ENCODE measurements around the gene TM7SF2. TPM values are rescaled to one million over a fixed set of nuclear protein-coding genes. Genes with fewer than 3 reads are reported as not detected.
A peak's percentile ranks its signal among the peaks of the same experiment; 100 is the strongest.

The TM7SF2 gene
- total and polyA plus RNA-seq, 2 of the 13 experiments (the other 11 are each of a cell fraction or from before 2014, with no cell fraction given) = 56.0 to 66.9 TPM

- no peak for TF ChIP-seq ZNF790 (CRISPR knock-in tag; IDR thresholded peaks at IDR 0.05; ENCODE audit: borderline replicate concordance)
- no peak for TF ChIP-seq KLF16 (CRISPR knock-in tag; IDR thresholded peaks at IDR 0.05)
- TF ChIP-seq ZNF720 (CRISPR knock-in tag; IDR thresholded peaks at IDR 0.05) = 0 out of 2 replicates have a peak, but pooled peaks have one; percentile 16
- no peak for TF ChIP-seq ZFP36L2 (CRISPR knock-in tag; IDR thresholded peaks at IDR 0.05)
- TF ChIP-seq U2AF1 (optimal IDR thresholded peaks at IDR 0.05; ENCODE audit: low read depth, low read length) = peak; percentile 0
- TF ChIP-seq POLR2G (IDR thresholded peaks at IDR 0.05; ENCODE audit: low read depth, low read length) = no peak
- 0 out of 2 replicates have a peak, but pooled peaks have one; percentile 61 for TF ChIP-seq ZNF841 (CRISPR knock-in tag; IDR thresholded peaks at IDR 0.05; ENCODE audit: borderline replicate concordance)
- no peak for TF ChIP-seq RELA (CRISPR knock-in tag; IDR thresholded peaks at IDR 0.05)
Observed at GRCh38 chr11:65116370-65117205, 4.9 kb downstream of the TM7SF2 start (continued).

DNA sequence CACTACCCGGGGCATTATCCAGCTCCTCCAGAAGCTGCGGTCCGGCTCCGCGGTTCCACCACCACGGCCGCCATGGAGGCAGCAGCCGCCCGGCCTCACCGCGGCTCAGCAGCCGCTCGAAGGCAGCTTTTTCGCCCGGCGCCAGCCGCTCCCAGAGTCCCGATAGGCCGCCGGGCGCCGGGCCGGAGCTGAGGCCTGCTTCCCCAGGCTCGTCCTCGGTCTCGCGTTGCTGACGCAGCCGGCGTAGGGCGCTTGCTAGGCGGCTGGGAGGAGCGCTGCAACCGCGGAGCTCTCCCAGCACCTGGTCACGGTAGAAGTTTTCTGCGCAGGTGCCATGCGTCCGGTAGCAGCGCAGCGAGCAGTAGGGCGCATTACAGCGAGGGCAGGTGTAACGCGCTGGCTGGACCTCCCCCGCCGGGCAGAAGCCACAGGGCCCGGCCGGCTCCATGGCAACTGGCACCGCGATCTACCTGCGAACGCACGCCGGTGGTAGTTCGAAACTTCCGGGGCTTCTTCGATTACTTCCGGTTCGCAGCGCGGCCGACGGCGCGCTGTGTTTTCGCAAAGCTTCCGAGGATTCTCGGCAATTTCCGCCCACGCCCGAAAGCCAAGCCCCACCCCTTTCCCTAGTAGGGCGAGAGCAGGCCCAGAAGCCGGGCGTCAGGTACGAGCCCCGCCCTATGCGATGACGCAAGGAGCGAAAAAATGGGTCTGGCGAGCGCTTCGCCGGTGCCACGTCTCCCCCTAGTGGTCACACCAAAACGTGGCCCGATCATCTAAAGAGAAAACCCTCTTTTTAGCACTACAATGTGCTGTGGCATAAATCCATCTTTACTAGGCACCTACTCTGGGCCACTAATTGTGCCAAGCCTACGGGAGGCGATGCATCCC, 5.8 kb downstream of the TM7SF2 start, which contains the start of gene ZNHIT2:
TSS of gene ZNHIT2 (minus strand) at position 496 of the 891 bp plus-strand sequence. CDS start at position 448, 48 bp downstream.
- Histone ChIP-seq H3K4me3 (replicated peaks in 1 of 3; ENCODE audit: insufficient read depth in 1 of 3, low read depth in 2 of 3, low read length in 3 of 3) (peak within 1 kb of the TSS; percentile 73 to 88 (median 80)), H3K27me3 (ENCODE audit: control insufficient read depth in 1 of 2, insufficient read depth in 2 of 2, low read length in 2 of 2) (no peaks in the 10 kb centered on the region; a peak in 1 of 5 replicates), H3K36me3 (replicated peaks in 1 of 2; ENCODE audit: control insufficient read depth in 1 of 2, insufficient read depth in 2 of 2, low read length in 2 of 2) (peaks cover 7 to 22% of the 10 kb centered on the region in 2 experiments; a peak in 4 of 5 replicates), H3K9ac (ENCODE audit: insufficient read depth, low read depth, low read length) (peak within 1 kb of the TSS; percentile 90), H4K20me1 (ENCODE audit: insufficient read depth, low read length) (no peaks in the 10 kb centered on the region), H3K9me3 (ENCODE audit: low read length) (no peaks in the 10 kb centered on the region), H3K79me2 (ENCODE audit: insufficient read depth, low read length) (peaks cover 26% of the 10 kb centered on the region), H3K4me1 (ENCODE audit: insufficient read depth, low read length) (peaks cover 42% of the 10 kb centered on the region), H2AFZ (ENCODE audit: low read length) (no peak within 1 kb of the TSS), H3K27ac (ENCODE audit: extremely low read length, insufficient read depth, low read length) (peak within 1 kb of the TSS; percentile 75), H3K4me2 (ENCODE audit: low read depth, low read length) (peak within 1 kb of the TSS; percentile 80)
- 0% methylated on average over 5 of the region's 89 CpGs for WGBS (ENCODE audit: low lambda C conversion rate)
- peak; percentile 95 for FAIRE-seq
- peak; percentile 59 for ATAC-seq
- ChIA-PET POLR2A (interaction anchor here (1.0 to 4.1 kb wide), 14 partner anchors 11 to 339 kb away, joined by 3 to 23 read pairs (median 4); partner anchors contain the start of genes CAPN1, GPHA2, SAC3D1 and SNX15), CTCF (ENCODE audit: low intra/inter-chr PET ratio, low total read pairs) (interaction anchor here (1.4 to 1.5 kb wide), 2 partner anchors 63 to 103 kb away, joined by 5 to 11 read pairs; partner anchors contain the start of genes ARL2 and CAPN1)
- in situ Hi-C loops (cut with HindIII; ENCODE audit: extremely low pct_ligation_motif_present, low pct_unique_long_range_greater_than_20kb) = no loop called here
- intact Hi-C loops (cut with micrococcal nuclease; ENCODE audit: unreplicated experiment) = loop anchor here (2.0 kb wide), 1 partner anchor 49 kb away; no protein-coding TSS in a partner anchor
- BruUV-seq (replicated peaks) = no TSS peak
- peak; percentile 96 for DNase-seq (ENCODE audit: low spot score)
- TF ChIP-seq FOXM1 (CRISPR knock-in tag; IDR thresholded peaks at IDR 0.05) (0 out of 2 replicates have a peak, but pooled peaks have one; percentile 26), TAF1 (CRISPR knock-in tag; IDR thresholded peaks at IDR 0.05) (peak; percentile 80; the same call in 1 of the 2 replicates), BCLAF1 (IDR thresholded peaks at IDR 0.05) (no peak), ZBTB34 (CRISPR knock-in tag; IDR thresholded peaks at IDR 0.05) (no peak), ZNF24 (IDR thresholded peaks at IDR 0.05) (no peak), ZNF121 (CRISPR knock-in tag; IDR thresholded peaks at IDR 0.05) (no peak)
- TF ChIP-seq, protein P1, sequence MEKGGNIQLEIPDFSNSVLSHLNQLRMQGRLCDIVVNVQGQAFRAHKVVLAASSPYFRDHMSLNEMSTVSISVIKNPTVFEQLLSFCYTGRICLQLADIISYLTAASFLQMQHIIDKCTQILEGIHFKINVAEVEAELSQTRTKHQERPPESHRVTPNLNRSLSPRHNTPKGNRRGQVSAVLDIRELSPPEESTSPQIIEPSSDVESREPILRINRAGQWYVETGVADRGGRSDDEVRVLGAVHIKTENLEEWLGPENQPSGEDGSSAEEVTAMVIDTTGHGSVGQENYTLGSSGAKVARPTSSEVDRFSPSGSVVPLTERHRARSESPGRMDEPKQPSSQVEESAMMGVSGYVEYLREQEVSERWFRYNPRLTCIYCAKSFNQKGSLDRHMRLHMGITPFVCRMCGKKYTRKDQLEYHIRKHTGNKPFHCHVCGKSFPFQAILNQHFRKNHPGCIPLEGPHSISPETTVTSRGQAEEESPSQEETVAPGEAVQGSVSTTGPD (CRISPR knock-in tag; IDR thresholded peaks at IDR 0.05) = no peak

Measured in HepG2 (cell line).